Choroid plexus epithelial cell (primary cell): ENCODE measurements around the gene PRKN.

ENCODE experiments used
- DNase-seq: peaks from one replicate; pipeline ENCODE4 v3.0.0-alpha.2; 2010; ENCODE audit warnings: low read depth
- H3K4me3 ChIP-seq: 2 replicates; pipeline ENCODE4 v1.5.1; 2011; ENCODE audit warnings: low read depth, mild to moderate bottlenecking, control low read depth, low read length, moderate library complexity
- TF ChIP-seq, protein P1 (sequence below): conservative IDR thresholded peaks from 2 replicates; pipeline ENCODE4 v1.5.1; 2011; ENCODE audit warnings: low read depth, mild to moderate bottlenecking, control low read depth, inconsistent platforms, low read length, moderate library complexity

PRKN gene

DNA sequence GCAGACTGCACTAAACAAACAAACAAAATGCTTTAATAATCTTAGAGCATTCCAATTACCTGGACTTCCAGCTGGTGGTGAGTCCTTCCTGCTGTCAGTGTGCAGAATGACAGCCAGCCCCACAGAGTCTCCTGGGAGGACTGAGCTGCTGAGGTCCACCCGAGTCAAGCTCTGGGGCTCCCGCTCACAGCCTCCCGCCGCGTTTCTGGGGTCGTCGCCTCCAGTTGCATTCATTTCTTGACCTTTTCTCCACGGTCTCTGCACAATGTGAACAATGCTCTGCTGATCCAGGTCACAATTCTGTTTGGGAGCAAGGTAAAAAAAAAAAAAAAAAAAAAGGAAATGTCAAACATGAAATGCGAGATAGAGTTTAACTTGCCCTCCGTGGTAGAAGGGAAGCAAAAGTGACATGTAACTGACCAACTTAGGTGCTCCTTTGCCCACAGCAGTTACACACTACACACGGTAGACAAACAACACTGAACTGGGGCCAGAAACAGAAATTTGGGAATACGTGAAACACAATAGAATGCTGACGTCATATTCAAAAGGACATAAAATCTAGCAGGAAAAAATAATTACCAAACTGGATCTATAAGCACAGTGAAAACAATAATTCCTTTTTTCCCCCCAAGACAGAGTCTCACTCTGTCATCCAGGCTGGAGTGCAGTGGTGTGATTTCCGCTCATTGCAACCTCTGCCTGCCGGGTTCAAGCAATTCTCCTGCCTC lies 464.9 kb downstream of the PRKN start:
- TF ChIP-seq, protein P1, sequence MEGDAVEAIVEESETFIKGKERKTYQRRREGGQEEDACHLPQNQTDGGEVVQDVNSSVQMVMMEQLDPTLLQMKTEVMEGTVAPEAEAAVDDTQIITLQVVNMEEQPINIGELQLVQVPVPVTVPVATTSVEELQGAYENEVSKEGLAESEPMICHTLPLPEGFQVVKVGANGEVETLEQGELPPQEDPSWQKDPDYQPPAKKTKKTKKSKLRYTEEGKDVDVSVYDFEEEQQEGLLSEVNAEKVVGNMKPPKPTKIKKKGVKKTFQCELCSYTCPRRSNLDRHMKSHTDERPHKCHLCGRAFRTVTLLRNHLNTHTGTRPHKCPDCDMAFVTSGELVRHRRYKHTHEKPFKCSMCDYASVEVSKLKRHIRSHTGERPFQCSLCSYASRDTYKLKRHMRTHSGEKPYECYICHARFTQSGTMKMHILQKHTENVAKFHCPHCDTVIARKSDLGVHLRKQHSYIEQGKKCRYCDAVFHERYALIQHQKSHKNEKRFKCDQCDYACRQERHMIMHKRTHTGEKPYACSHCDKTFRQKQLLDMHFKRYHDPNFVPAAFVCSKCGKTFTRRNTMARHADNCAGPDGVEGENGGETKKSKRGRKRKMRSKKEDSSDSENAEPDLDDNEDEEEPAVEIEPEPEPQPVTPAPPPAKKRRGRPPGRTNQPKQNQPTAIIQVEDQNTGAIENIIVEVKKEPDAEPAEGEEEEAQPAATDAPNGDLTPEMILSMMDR, result no peak
- H3K4me3 ChIP-seq, result no peak overlapping the region
- no peak for DNase-seq

DNA sequence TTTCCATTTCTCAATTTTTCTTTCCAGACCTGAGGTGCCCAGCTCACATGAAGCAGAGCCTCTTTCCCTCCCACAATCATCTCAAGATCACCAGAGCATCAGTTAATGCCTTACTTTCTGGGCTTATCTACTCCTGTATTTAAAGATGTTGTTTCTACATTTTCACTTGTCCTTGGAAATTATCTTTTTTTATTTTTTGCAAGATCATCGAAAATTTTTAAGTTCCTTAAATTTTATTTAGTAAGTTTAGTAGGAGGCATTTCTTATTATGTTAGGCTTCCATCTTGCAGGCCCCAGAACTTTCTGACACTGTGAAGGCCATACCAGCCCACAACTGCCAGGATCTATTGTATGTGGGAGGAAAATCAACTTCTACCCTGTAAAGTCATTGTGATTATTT lies 466.0 kb downstream of the PRKN start:
- DNase-seq, result no peak
- TF ChIP-seq, protein P1, result no peak
- no peak overlapping the region for H3K4me3 ChIP-seq

DNA sequence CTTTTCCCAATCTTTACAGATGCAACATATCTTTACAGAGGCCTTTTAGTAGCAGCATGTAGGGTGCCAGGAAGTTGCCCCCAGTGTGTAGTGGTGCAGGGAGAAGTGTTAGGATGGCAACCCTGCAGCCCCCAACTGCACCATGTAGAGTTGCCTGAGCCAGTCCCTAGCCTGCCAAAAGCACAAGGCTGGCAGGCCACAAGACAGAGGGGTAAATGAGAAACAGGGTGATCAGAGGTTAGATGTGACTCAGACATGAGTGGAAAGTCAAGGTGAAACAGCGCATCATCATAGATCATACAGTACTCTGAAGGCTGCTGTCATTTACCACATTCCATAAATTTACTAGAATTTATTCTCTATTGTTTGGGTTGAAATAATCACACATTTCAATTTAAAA lies 467.5 kb downstream of the PRKN start:
- DNase-seq, result no peak
- TF ChIP-seq, protein P1, result no peak
- no peak overlapping the region for H3K4me3 ChIP-seq

DNA sequence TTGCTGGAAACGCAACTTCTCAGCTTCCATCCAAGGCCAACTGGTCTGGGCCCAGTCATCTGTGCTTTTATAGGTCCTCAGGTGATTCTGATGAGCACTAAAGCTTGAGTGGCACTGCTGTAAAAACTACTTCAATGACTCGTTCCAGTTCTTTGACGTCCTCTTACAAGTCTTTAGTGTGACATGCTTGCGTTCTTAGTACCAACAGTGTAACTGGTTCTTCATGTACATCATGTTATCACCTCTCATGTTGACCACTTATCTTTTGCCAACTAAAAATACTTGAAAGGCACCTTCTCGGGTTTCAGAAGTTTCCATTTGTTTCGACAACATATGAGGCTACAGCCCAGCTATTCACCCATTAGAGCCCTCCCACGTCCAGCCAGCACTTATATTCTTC lies 468.9 kb downstream of the PRKN start:
- TF ChIP-seq, protein P1, result no peak
- H3K4me3 ChIP-seq, result no peak overlapping the region
- no peak for DNase-seq

DNA sequence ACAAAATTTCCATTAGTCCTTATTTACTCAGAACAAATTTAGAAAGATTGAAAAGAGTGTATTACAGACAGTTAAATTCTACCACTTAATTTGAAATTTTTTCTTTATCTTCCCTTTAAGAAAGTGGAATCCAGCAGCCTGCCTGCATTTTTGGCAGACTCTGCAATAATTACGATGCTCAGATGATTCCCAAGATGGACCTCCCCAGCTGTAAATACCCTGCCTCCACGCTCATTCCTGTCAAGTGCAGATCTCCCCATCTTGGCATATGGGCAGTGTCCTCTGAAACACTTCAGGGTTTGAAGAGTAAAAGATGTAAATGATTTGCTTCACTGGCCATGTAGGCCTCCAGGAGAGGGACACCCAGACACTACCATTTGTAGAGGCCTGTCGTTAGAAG lies 471.2 kb downstream of the PRKN start:
- TF ChIP-seq, protein P1, result no peak
- no peak overlapping the region for H3K4me3 ChIP-seq
- no peak for DNase-seq

DNA sequence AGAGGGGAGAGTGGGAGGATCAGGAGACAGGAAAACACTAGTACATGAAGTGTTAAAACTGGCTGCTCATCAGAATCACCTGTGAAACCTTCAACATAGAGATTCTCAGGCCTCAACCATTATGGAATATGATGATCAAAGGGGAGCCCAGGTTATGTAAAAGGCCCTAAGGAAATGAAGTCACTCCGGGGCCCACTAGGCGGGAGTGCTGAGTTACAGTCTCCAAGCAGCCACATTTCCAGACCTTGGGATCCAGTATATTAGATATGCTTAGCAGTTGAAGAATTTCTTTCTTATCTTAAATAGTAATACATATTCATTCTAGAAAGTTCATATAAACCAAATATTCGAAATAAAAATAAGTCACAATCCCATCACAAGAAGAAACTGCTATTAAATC lies 476.3 kb downstream of the PRKN start:
- peak; percentile 3 for DNase-seq
- H3K4me3 ChIP-seq, result no peak overlapping the region
- TF ChIP-seq, protein P1, result peak; percentile 40
